Measurements from ENCODE around the gene DUT. TPM values are rescaled to one million over a fixed set of nuclear protein-coding genes. Genes with fewer than 3 reads are reported as not detected.

DUT gene
- total and polyA plus RNA-seq, 9 donors, result 102 to 134 (median 122) TPM

DNA sequence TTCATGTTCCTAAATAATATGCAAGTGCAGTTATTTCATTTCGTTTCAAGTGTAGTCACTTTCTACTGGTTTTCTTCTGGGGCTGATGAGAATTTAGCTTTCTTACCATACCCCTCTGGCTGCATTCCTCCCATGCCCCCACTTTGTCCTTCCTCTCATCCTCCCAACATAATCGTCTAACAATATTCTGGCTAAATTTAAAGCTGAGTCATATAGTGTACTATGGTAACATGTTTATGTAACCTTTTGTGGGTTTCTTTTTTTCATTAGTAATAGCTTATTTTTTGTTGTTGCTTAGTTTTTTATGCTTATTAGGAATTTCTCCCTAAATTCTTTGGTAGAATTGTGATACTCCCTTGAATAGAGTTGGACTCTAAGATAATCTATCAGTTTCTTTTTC is 30.5 kb downstream of the DUT start:
- Histone ChIP-seq H3K27me3 (ENCODE audit: control insufficient read depth, insufficient read depth, low read length) (no peaks in the 10 kb centered on the region), H3K9me3 (replicated peaks; ENCODE audit: control insufficient read depth, low read depth, low read length) (peaks cover 3% of the 10 kb centered on the region), H3K4me1 (ENCODE audit: control insufficient read depth, insufficient read depth, low read length) (no peaks in the 10 kb centered on the region), H3K4me3 (ENCODE audit: low read length) (no peak overlapping the region), H3K36me3 (ENCODE audit: control insufficient read depth, insufficient read depth, low read length) (no peaks in the 10 kb centered on the region), H3K27ac (ENCODE audit: low read length) (no peak overlapping the region)
- DNase-seq, result no peak
- WGBS (ENCODE audit: insufficient coverage), result no CpG with 5 or more reads among the region's 2 CpGs

DNA sequence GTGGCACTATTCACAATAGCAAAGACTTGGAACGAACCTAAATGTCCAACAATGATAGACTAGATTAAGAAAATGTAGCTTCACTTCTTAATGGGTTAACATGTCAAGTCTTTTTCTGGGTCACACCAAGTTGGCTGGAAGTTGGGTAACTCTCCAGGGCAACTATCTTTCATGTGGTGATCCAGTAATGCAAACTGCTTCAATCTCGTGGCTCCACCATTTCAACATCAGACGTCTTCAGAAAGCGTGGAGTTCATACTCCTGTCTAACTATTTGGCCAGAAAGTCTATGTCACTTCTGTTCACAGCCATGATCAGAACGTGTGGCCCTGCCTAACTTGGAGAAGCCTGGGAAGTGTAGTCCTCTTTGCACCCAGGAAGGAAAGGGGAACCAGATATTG is 32.2 kb downstream of the DUT start:
- WGBS (ENCODE audit: insufficient coverage), result 53% methylated on average over 3 of the region's 5 CpGs
- no peak for DNase-seq

DNA sequence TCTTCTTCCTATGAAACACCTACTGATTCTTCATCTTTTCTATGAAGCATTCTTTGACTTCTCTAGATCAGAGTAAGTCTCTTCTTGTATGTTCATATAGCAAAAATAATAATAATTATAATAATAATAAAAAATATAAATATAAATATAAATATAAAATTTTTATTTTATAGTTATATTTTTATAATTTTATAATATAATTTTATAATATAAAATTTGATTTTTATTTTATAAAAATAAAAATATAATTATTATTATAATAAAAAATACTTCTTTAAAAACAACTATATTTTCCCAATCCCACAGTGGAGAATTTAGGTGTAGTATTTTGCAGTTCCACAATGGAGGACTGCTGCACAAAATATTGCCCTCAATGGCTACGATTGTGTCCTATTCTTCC is 34.3 kb downstream of the DUT start:
- Histone ChIP-seq H3K4me1 (ENCODE audit: control insufficient read depth, insufficient read depth, low read length) (peaks cover 5% of the 10 kb centered on the region), H3K27ac (ENCODE audit: low read length) (no peak overlapping the region), H3K36me3 (ENCODE audit: control insufficient read depth, insufficient read depth, low read length) (no peaks in the 10 kb centered on the region), H3K4me3 (ENCODE audit: low read length) (no peak overlapping the region), H3K27me3 (ENCODE audit: control insufficient read depth, insufficient read depth, low read length) (no peaks in the 10 kb centered on the region), H3K9me3 (replicated peaks; ENCODE audit: control insufficient read depth, low read depth, low read length) (peaks cover 3% of the 10 kb centered on the region)
- DNase-seq, result no peak
- WGBS (ENCODE audit: insufficient coverage), result no CpG with 5 or more reads among the region's 1 CpG

More for the DNA sequence above, 32.2 kb downstream of the DUT start:
- H3K4me1 ChIP-seq (ENCODE audit: control insufficient read depth, insufficient read depth, low read length), result peaks cover 3% of the 10 kb centered on the region
- peaks cover 3% of the 10 kb centered on the region for H3K9me3 ChIP-seq (replicated peaks; ENCODE audit: control insufficient read depth, low read depth, low read length)
- no peaks in the 10 kb centered on the region for H3K27me3 ChIP-seq (ENCODE audit: control insufficient read depth, insufficient read depth, low read length)
- H3K4me3 ChIP-seq (ENCODE audit: low read length), result no peak overlapping the region
- H3K27ac ChIP-seq (ENCODE audit: low read length), result no peak overlapping the region
- H3K36me3 ChIP-seq (ENCODE audit: control insufficient read depth, insufficient read depth, low read length), result no peaks in the 10 kb centered on the region

DNA sequence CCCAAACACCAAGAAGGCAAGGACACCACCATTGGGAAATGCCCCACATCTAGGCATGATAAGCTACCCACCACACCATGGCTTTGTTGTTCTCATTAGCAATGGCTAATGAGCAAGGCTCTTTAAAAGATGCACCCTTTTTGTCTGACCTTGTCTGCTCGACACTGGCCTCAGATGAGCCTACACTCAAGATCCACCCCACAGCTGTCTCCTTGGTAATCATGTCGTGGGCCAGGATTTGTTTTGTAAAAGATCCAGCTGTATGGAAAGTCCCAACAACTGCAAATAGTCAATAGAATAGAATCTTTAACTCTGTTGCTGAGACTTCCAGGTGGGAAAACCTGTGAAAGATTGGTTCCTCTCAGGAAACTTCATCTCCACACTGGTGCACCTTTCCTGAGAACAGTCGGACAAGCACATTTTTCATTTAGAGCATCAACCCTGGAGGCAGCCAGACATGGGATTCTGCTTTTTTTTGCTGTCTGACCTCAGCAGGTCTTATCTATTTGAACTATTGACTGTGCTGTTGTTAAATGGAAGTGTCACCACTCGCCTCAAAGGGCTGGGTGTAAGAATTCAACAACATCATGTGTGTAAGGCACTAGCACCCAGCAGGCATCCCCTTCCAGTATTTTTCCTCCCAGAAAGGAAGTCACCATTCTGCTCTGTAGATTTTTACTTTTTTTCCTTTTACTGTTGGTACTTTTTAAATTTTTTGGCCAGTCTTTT is 35.5 kb downstream of the DUT start:
- Histone ChIP-seq H3K27me3 (ENCODE audit: control insufficient read depth, insufficient read depth, low read length) (no peaks in the 10 kb centered on the region), H3K36me3 (ENCODE audit: control insufficient read depth, insufficient read depth, low read length) (no peaks in the 10 kb centered on the region), H3K27ac (ENCODE audit: low read length) (peak overlapping the region; percentile 53), H3K4me1 (ENCODE audit: control insufficient read depth, insufficient read depth, low read length) (peaks cover 8% of the 10 kb centered on the region), H3K4me3 (ENCODE audit: low read length) (no peak overlapping the region), H3K9me3 (replicated peaks; ENCODE audit: control insufficient read depth, low read depth, low read length) (no peaks in the 10 kb centered on the region)
- peak; percentile 84 for DNase-seq
- 67% methylated on average over 2 of the region's 4 CpGs for WGBS (ENCODE audit: insufficient coverage)

DNA sequence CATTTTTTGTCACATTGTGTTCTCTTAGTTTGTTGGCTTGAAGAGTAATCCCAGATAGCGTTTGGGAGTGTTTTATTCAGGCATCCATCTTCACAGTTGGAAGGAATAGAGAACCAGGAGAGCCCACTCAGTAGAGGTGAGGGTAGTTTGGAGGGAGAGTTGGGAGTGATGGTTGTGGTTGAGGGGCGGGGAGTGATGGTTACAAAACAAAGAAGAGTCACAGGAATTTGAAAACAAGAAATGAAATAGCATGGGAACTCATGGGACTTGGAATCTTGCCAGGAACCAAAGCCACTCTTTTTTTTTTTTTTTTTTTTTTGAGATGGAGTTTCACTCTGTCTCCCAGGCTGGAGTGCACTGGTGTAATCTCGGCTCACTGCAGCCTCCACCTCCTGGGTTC is 36.3 kb downstream of the DUT start:
- no peaks in the 10 kb centered on the region for H3K9me3 ChIP-seq (replicated peaks; ENCODE audit: control insufficient read depth, low read depth, low read length)
- H3K4me1 ChIP-seq (ENCODE audit: control insufficient read depth, insufficient read depth, low read length), result peaks cover 8% of the 10 kb centered on the region
- no peak overlapping the region for H3K4me3 ChIP-seq (ENCODE audit: low read length)
- H3K27me3 ChIP-seq (ENCODE audit: control insufficient read depth, insufficient read depth, low read length), result no peaks in the 10 kb centered on the region
- no peaks in the 10 kb centered on the region for H3K36me3 ChIP-seq (ENCODE audit: control insufficient read depth, insufficient read depth, low read length)
- H3K27ac ChIP-seq (ENCODE audit: low read length), result peak overlapping the region; percentile 31
- DNase-seq, result no peak
- 51% methylated on average over 2 of the region's 3 CpGs for WGBS (ENCODE audit: insufficient coverage)

DNA sequence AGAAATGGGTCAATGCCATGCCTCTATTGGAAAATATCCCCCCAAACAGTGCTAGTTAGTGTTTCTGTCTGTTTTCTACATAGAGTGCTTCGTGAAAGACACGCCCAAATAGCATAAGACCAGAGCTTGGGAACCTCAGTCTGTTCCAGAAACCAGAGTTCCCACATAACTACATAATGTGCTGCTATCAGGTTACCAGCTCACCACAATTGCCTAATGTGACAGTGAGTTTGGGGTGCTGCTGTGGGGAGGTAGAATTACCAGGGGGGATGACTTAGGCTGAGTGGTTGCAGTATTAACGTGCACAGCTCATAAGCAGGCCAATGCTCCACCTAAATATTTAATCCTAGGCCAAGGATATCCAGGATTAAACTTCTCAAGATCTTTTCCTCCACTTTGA is 39.2 kb downstream of the DUT start:
- no peak overlapping the region for H3K4me3 ChIP-seq (ENCODE audit: low read length)
- DNase-seq, result peak; percentile 50
- WGBS (ENCODE audit: insufficient coverage), result no CpG with 5 or more reads among the region's 3 CpGs
- H3K9me3 ChIP-seq (replicated peaks; ENCODE audit: control insufficient read depth, low read depth, low read length), result no peaks in the 10 kb centered on the region
- H3K27me3 ChIP-seq (ENCODE audit: control insufficient read depth, insufficient read depth, low read length), result no peaks in the 10 kb centered on the region
- no peaks in the 10 kb centered on the region for H3K36me3 ChIP-seq (ENCODE audit: control insufficient read depth, insufficient read depth, low read length)
- H3K27ac ChIP-seq (ENCODE audit: low read length), result no peak overlapping the region
- peaks cover 8% of the 10 kb centered on the region for H3K4me1 ChIP-seq (ENCODE audit: control insufficient read depth, insufficient read depth, low read length)

DNA sequence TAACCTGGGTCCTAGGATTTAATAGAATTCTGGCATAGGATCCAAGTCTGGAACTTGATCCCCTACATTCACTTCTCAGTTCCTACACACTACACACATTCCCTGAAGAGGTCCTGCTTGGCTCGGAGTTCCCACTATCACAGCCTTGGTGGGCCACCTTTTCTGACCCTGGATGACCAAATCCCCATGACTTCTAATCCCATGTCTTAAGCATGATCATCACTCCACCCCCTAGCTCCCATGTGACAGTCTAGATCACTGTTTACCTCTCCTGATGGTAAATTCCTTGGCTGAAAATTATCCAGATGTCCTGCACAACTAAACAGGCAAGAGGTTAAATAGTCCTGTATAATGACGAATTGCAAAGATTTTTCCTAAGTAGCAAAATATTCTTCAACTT is 40.3 kb downstream of the DUT start:
- H3K9me3 ChIP-seq (replicated peaks; ENCODE audit: control insufficient read depth, low read depth, low read length), result no peaks in the 10 kb centered on the region
- no peak overlapping the region for H3K4me3 ChIP-seq (ENCODE audit: low read length)
- DNase-seq, result no peak
- WGBS (ENCODE audit: insufficient coverage), result 67% methylated on average over 1 of the region's 2 CpGs
- no peaks in the 10 kb centered on the region for H3K27me3 ChIP-seq (ENCODE audit: control insufficient read depth, insufficient read depth, low read length)
- no peak overlapping the region for H3K27ac ChIP-seq (ENCODE audit: low read length)
- peaks cover 8% of the 10 kb centered on the region for H3K4me1 ChIP-seq (ENCODE audit: control insufficient read depth, insufficient read depth, low read length)
- H3K36me3 ChIP-seq (ENCODE audit: control insufficient read depth, insufficient read depth, low read length), result no peaks in the 10 kb centered on the region

DNA sequence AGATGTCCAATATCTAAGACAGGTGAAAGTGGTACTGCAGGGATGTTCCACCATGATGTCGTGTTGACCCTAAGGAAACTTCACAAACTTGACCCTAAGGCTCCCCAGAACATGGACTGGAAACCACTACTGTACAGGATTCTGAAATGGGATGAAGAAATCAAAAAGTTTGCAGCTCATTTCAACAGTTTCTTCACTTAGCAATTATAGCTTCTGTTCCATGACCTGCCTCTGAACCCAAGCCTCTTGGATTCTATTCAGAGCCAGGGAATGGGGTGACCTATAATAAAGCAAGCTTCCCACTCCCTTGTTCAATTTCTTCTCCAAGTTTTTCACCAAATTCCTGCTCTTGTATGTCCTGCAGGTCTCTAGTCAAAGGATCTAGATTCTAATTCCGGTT is 40.7 kb downstream of the DUT start:
- no peaks in the 10 kb centered on the region for H3K36me3 ChIP-seq (ENCODE audit: control insufficient read depth, insufficient read depth, low read length)
- H3K9me3 ChIP-seq (replicated peaks; ENCODE audit: control insufficient read depth, low read depth, low read length), result no peaks in the 10 kb centered on the region
- no peak for DNase-seq
- H3K27ac ChIP-seq (ENCODE audit: low read length), result no peak overlapping the region
- H3K4me1 ChIP-seq (ENCODE audit: control insufficient read depth, insufficient read depth, low read length), result peaks cover 5% of the 10 kb centered on the region
- no CpG with 5 or more reads among the region's 2 CpGs for WGBS (ENCODE audit: insufficient coverage)
- no peak overlapping the region for H3K4me3 ChIP-seq (ENCODE audit: low read length)
- no peaks in the 10 kb centered on the region for H3K27me3 ChIP-seq (ENCODE audit: control insufficient read depth, insufficient read depth, low read length)

DNA sequence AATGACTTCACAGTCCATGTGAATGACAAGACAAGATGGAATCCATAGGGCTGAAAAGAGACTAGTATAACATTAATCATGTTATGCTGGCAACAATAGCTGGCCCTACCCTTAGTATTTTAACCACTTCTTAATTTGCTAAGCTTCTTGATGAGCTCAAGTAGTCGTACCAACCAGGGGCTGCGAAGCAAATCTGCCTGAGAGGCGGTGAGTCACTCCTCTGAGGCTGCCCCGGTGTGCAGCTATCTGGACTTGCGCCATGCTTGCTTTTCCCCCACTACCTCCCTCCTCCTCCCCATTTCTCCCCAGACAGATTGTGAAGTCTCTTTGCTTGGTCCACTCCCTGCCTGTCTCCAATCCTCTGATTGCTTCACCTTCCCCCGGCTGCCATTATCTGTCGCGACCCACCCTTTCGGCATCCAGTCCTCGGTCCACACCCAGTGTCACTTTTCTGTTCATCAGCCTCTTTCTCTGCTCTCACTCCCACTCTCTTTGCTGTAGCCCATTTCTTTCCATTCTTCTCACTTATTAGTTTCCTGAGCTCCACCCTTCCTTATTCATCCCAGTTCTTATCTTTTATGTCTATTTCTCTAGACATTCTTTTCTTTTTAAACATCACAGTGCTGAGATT is 42.7 kb downstream of the DUT start:
- Histone ChIP-seq H3K9me3 (replicated peaks; ENCODE audit: control insufficient read depth, low read depth, low read length) (no peaks in the 10 kb centered on the region), H3K4me1 (ENCODE audit: control insufficient read depth, insufficient read depth, low read length) (peaks cover 4% of the 10 kb centered on the region), H3K27me3 (ENCODE audit: control insufficient read depth, insufficient read depth, low read length) (no peaks in the 10 kb centered on the region), H3K4me3 (ENCODE audit: low read length) (no peak overlapping the region), H3K36me3 (ENCODE audit: control insufficient read depth, insufficient read depth, low read length) (no peaks in the 10 kb centered on the region), H3K27ac (ENCODE audit: low read length) (no peak overlapping the region)
- 79% methylated on average over 10 of the region's 10 CpGs for WGBS (ENCODE audit: insufficient coverage)
- no peak for DNase-seq

DNA sequence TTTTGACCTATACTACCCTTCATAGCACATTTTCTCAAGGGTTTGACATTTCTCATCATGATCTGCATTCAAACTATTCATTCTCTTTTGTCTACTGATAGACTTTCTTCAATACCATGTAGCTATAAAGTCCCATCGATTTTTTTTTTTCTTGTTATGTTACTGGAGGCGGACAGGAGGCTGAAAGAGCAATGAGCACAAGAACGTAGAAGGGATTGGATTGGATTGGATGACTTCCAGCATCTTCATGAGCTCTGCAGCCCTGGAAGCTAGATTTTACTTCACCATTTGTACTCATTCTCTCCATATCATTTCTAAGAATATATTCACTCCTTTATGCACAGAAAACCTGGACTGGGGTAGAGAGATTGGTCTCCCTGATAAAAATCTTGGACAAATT is 43.2 kb downstream of the DUT start:
- Histone ChIP-seq H3K4me1 (ENCODE audit: control insufficient read depth, insufficient read depth, low read length) (peaks cover 4% of the 10 kb centered on the region), H3K9me3 (replicated peaks; ENCODE audit: control insufficient read depth, low read depth, low read length) (no peaks in the 10 kb centered on the region), H3K36me3 (ENCODE audit: control insufficient read depth, insufficient read depth, low read length) (no peaks in the 10 kb centered on the region), H3K4me3 (ENCODE audit: low read length) (no peak overlapping the region), H3K27ac (ENCODE audit: low read length) (no peak overlapping the region), H3K27me3 (ENCODE audit: control insufficient read depth, insufficient read depth, low read length) (no peaks in the 10 kb centered on the region)
- WGBS (ENCODE audit: insufficient coverage), result no CpG with 5 or more reads among the region's 3 CpGs
- DNase-seq, result peak; percentile 50
